ENCODE measurements around the gene SLC29A4.
"Not testable (repeated sequence)": the region's sequence is repeated elsewhere in the genome, so short reads cannot be mapped to it uniquely, and the experiment has no call there.

SLC29A4 gene

DNA sequence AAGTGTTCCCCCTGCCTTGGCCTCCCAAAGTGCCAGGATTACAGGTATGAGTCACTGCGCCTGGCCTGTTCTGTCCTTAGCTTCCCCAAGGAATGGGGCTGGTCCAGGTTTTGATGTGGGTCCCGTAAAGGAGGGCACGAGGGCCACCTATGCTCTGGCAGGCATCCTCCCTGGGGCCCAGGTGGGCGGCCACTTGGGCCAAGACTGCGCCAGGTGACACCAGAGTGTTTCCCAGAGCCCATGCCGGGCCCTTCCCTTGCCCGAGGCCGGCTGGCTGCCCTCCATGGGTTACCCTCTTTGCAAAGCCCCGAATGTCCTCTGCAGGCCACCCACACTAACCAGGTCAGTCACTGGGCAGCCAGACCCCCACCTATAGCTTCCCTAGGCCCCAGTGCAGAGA, 22.3 kb downstream of the SLC29A4 start:
- not testable (repeated sequence) for H3K27me3 ChIP-seq (ENCODE audit: control insufficient read depth, insufficient read depth, low read length); H3K4me1 ChIP-seq (ENCODE audit: control insufficient read depth, insufficient read depth, low read length); H3K9me3 ChIP-seq (ENCODE audit: control insufficient read depth, insufficient read depth, low read length); H3K36me3 ChIP-seq (ENCODE audit: control insufficient read depth, insufficient read depth, low read length); H3K4me3 ChIP-seq (ENCODE audit: low read depth, low read length); H3K9ac ChIP-seq (ENCODE audit: low read depth, low read length)

DNA sequence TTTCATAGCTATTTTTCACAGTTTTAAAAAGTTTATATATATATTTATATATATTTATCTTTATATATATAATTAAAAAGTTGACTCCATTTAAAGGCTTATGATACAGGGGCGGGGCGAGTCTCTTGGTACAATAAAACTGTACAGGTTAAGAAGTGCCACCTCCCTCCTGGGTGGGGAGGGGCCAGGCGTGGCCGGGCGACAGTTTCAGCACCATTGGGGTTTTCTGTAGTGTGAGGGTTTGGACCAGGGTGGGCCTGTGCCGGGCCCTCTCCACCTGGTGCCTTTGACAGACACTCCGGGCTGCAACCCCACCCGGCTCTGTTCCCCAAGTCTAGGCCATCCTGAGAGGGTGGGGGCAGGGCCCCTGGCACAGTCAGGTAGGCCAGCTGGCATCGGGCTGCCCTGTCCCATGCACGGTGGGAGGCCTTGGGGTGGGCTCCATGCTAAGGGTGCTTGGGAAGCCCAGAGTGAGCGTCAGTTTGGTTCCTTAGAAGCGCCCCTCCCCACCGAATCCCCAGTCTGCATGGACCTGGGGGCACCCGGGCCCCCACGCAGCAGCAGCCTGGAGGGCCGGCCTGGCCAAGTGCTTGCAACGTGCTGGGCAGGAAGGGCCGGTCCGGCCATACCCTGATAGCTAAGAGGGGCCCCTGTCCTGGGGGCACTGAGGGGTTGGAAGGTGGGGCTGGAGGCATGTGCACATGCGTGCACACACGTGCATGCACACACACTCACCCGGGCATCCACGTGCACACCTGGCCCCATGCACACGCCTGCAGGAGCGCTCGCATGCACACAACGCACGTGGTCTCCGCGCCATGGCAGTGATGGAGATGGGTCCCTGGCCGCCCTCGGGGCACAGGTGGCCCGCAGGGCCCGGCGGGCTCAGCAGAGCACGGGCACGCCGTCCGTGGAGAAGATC, 24.7 kb downstream of the SLC29A4 start:
- H3K4me3 ChIP-seq (ENCODE audit: low read depth, low read length); H3K36me3 ChIP-seq (ENCODE audit: control insufficient read depth, insufficient read depth, low read length); H3K4me1 ChIP-seq (ENCODE audit: control insufficient read depth, insufficient read depth, low read length); H3K9me3 ChIP-seq (ENCODE audit: control insufficient read depth, insufficient read depth, low read length); H3K9ac ChIP-seq (ENCODE audit: low read depth, low read length); H3K27me3 ChIP-seq (ENCODE audit: control insufficient read depth, insufficient read depth, low read length): not testable (repeated sequence)

DNA sequence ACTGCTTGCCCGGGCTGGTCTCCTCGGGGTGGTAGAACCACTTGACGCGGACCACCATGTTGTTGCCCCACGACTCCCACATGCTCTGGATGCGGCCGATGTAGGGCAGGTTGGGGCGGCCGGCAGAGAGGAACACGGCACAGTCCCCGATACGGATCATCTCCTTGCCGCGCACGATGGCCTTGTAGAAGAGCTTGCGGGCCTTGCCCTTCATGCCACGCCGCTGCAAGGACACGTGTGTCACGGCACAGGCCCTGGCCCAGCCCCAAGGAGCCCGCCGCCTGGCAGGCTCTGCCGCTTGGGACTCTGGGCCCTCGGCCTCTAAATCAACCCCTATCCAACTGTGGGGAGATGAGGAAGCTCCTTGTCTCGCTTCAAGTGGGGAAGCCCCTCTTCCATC, 26.4 kb downstream of the SLC29A4 start:
- Histone ChIP-seq H3K36me3 (ENCODE audit: control insufficient read depth, insufficient read depth, low read length) (peaks cover 2% of the 10 kb centered on the region), H3K9ac (ENCODE audit: low read depth, low read length) (no peak overlapping the region), H3K4me3 (ENCODE audit: low read depth, low read length) (no peak overlapping the region), H3K27me3 (ENCODE audit: control insufficient read depth, insufficient read depth, low read length) (no peaks in the 10 kb centered on the region), H3K4me1 (ENCODE audit: control insufficient read depth, insufficient read depth, low read length) (no peaks in the 10 kb centered on the region), H3K9me3 (ENCODE audit: control insufficient read depth, insufficient read depth, low read length) (no peaks in the 10 kb centered on the region)

DNA sequence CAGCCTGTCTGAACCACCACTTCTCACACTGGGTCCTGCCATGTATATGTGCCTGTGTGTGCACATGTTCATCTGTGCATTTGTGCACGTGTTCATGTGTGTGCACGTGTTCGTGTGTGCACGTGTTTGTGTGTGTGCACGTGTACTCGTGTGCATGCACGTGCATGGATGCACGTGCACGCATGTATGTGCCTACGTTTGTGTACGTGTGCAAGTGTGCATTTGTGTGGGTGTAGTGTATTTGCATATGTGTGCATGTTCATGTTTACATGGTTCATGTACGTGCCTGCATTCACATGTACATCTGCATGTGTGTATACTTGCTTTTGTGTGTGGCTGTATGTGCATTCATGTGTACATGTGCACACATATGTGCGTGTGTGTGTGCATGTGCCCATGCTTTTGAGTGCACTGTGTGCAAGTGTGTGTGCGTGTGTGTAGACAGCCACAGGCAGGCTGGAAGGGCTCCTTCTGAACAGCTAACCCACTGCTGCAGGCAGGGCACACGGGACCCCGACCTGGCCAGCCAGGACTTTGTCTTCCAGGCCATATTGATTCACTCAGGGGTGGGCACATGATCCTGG, 28.2 kb downstream of the SLC29A4 start:
- no peaks in the 10 kb centered on the region for H3K27me3 ChIP-seq (ENCODE audit: control insufficient read depth, insufficient read depth, low read length)

DNA sequence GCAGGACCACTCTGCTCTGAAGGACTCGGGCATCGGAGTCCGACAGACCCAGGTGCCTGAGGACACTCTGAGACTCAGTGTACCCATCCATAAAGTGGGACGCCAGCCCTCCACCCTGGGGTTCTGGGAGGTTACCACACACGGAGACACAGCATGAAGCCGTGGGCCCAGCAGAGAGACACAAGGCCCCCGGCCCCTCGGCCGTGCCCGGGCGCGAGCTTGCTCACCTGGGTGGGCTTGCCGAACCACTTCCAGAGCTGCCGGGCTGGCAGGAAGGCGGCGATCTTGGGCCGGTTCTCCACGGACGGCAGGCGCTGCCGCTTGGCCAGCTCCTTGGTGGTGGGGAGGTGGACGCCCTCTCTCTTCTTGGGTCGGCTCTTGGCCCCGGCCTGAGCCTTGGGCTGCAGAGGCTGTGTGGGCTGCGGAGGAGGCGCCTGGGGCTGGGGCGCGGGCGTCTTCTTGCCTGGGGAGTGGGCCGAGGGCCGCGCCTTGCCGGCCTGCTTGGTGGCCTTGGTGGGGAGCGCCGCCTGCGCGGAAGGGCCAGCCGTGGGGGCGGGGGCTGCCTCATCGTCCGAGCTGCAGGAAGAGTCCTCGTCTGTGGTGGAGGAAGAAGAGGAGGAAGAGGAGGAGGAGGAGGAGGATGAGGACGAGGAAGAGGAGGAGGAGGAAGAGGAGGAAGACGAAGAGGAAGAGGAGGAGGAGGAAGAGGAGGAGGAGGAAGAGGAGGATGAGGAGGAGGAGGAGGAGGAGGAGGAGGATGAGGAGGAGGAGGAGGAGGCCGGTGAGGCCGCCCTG, 29.7 kb downstream of the SLC29A4 start:
- not testable (repeated sequence) for H3K27me3 ChIP-seq (ENCODE audit: control insufficient read depth, insufficient read depth, low read length); H3K9me3 ChIP-seq (ENCODE audit: control insufficient read depth, insufficient read depth, low read length); H3K9ac ChIP-seq (ENCODE audit: low read depth, low read length); H3K4me3 ChIP-seq (ENCODE audit: low read depth, low read length); H3K36me3 ChIP-seq (ENCODE audit: control insufficient read depth, insufficient read depth, low read length); H3K4me1 ChIP-seq (ENCODE audit: control insufficient read depth, insufficient read depth, low read length)

More for the DNA sequence above, 28.2 kb downstream of the SLC29A4 start:
- Histone ChIP-seq H3K9me3 (ENCODE audit: control insufficient read depth, insufficient read depth, low read length) (no peaks in the 10 kb centered on the region), H3K36me3 (ENCODE audit: control insufficient read depth, insufficient read depth, low read length) (peaks cover 2% of the 10 kb centered on the region), H3K9ac (ENCODE audit: low read depth, low read length) (no peak overlapping the region), H3K4me1 (ENCODE audit: control insufficient read depth, insufficient read depth, low read length) (no peaks in the 10 kb centered on the region), H3K4me3 (ENCODE audit: low read depth, low read length) (no peak overlapping the region)

DNA sequence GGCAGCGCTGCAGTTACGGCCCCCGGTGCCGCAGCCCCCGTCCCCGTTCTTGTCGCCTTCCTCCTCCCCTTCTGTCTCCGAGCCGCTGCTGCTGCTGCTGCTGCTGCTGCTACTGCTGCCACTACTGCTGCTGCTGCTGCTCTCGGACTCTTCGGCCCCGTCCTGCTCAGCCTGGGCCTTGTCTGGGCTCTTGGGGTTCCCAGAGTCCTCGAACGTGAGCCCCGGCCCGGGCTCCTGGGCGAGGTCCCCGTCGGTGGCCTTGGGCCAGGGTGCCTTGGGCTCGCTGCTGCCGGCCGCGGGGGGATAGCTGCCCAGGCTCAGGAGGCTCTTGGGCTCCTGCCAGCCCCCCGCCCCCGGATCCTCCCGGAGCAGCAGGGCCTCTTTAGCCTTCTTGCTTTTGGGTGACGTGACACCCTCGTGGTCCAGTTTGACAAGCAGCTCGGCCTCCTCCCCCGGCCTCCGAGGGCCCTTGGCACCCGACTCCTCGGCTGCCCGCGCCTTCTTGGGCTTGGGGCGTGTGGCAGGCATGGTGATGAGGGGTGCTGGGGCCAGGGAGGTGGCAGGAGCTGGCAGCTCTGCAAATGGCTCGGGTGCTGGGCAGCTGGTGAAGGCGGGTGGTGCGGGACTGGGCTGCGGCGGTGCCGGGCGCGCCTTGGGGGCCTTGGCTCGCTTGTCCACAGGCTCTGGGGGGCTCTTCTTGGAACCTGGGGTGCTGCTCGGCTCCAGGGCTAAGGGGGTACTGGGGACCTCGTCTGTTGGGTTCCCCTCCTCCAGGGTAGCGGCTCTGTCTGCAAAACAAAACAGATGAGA, 30.5 kb downstream of the SLC29A4 start:
- H3K4me1 ChIP-seq (ENCODE audit: control insufficient read depth, insufficient read depth, low read length); H3K9me3 ChIP-seq (ENCODE audit: control insufficient read depth, insufficient read depth, low read length); H3K36me3 ChIP-seq (ENCODE audit: control insufficient read depth, insufficient read depth, low read length); H3K9ac ChIP-seq (ENCODE audit: low read depth, low read length); H3K4me3 ChIP-seq (ENCODE audit: low read depth, low read length); H3K27me3 ChIP-seq (ENCODE audit: control insufficient read depth, insufficient read depth, low read length): not testable (repeated sequence)

DNA sequence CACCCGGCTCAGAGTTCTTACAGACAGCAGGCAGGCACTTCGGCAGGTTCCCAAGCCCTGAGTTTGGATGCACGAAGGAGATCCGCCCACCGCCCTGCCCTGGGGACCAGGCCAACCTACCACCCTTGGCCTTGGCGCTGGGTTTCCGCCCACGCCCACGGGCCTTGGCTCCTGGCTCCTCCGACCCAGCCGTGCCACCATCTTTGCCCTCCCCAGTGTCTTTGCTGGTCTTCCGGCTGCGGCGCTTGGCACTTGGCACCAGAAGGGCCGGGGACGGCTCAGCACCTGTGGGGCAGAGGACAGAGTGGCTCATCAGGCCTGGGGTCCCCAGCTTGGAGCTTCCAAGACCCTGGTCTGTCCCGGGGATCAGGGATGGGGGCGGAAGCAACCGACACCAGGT, 32.1 kb downstream of the SLC29A4 start:
- Histone ChIP-seq H3K36me3 (ENCODE audit: control insufficient read depth, insufficient read depth, low read length) (peaks cover 2% of the 10 kb centered on the region), H3K27me3 (ENCODE audit: control insufficient read depth, insufficient read depth, low read length) (no peaks in the 10 kb centered on the region), H3K4me1 (ENCODE audit: control insufficient read depth, insufficient read depth, low read length) (no peaks in the 10 kb centered on the region), H3K9ac (ENCODE audit: low read depth, low read length) (no peak overlapping the region), H3K4me3 (ENCODE audit: low read depth, low read length) (no peak overlapping the region), H3K9me3 (ENCODE audit: control insufficient read depth, insufficient read depth, low read length) (no peaks in the 10 kb centered on the region)

DNA sequence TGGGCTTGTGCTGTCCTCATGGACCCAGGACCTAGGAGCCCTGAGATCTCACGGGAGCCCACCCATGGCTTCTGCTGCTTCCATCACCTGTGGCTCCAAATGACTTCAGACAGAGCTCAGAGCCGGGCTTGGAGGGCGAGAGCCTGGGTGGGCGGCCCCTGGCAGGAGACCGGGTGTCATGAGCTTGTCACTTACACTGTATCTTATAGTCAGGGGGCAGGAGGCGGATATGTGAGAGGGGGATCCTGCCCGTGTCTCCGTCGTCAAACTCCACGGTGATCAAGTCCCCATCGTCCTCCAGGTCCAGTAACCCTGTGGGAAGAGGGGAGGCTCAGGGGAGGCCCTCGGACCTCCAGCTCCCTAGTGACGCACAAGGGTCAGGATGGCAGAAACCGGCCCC, 33.0 kb downstream of the SLC29A4 start:
- Histone ChIP-seq H3K9ac (ENCODE audit: low read depth, low read length) (no peak overlapping the region), H3K4me1 (ENCODE audit: control insufficient read depth, insufficient read depth, low read length) (no peaks in the 10 kb centered on the region), H3K9me3 (ENCODE audit: control insufficient read depth, insufficient read depth, low read length) (no peaks in the 10 kb centered on the region), H3K36me3 (ENCODE audit: control insufficient read depth, insufficient read depth, low read length) (peaks cover 2% of the 10 kb centered on the region), H3K4me3 (ENCODE audit: low read depth, low read length) (no peak overlapping the region), H3K27me3 (ENCODE audit: control insufficient read depth, insufficient read depth, low read length) (no peaks in the 10 kb centered on the region)

DNA sequence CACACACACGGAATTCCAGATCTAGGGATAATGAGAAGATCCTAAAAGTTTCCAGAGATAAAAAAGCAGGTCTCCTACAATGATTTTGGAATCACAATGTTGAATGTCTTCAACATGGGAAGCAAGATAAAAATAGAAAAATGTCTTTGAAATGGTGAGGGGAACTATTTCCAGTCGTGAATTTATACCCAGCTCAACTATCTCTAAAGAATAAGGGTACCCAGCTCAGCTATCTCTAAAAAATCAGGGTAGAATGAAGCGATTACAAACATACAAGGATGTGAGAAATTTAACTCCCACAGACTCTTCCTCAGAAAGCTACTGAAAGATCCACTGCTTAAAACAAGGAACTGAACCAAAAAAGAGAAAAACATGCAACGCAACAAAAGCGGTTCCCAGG, 35.9 kb downstream of the SLC29A4 start:
- not testable (repeated sequence) for H3K36me3 ChIP-seq (ENCODE audit: control insufficient read depth, insufficient read depth, low read length); H3K27me3 ChIP-seq (ENCODE audit: control insufficient read depth, insufficient read depth, low read length); H3K4me1 ChIP-seq (ENCODE audit: control insufficient read depth, insufficient read depth, low read length); H3K9ac ChIP-seq (ENCODE audit: low read depth, low read length); H3K9me3 ChIP-seq (ENCODE audit: control insufficient read depth, insufficient read depth, low read length); H3K4me3 ChIP-seq (ENCODE audit: low read depth, low read length)

DNA sequence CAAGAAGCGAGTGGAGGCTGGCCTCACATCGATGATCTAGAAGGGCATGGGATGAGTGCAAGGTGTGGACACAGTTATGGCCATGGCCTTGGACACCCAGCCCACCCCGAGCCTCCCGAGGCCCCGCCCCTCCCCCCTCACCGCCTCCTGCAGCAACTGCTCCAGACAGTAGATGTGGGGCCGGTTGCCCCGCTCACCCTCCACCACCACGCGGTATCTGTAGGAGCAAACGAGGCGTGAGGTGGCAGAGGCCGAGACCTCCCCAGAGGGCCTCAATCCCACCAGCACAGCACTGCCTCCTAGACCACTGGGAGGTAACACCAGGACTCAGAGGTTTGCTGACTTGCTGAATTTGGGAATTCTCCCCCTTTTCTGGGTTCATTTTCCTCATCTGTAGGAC, 37.6 kb downstream of the SLC29A4 start:
- Histone ChIP-seq H3K9me3 (ENCODE audit: control insufficient read depth, insufficient read depth, low read length) (no peaks in the 10 kb centered on the region), H3K4me3 (ENCODE audit: low read depth, low read length) (no peak overlapping the region), H3K36me3 (ENCODE audit: control insufficient read depth, insufficient read depth, low read length) (no peaks in the 10 kb centered on the region), H3K27me3 (ENCODE audit: control insufficient read depth, insufficient read depth, low read length) (no peaks in the 10 kb centered on the region), H3K9ac (ENCODE audit: low read depth, low read length) (no peak overlapping the region), H3K4me1 (ENCODE audit: control insufficient read depth, insufficient read depth, low read length) (no peaks in the 10 kb centered on the region)

DNA sequence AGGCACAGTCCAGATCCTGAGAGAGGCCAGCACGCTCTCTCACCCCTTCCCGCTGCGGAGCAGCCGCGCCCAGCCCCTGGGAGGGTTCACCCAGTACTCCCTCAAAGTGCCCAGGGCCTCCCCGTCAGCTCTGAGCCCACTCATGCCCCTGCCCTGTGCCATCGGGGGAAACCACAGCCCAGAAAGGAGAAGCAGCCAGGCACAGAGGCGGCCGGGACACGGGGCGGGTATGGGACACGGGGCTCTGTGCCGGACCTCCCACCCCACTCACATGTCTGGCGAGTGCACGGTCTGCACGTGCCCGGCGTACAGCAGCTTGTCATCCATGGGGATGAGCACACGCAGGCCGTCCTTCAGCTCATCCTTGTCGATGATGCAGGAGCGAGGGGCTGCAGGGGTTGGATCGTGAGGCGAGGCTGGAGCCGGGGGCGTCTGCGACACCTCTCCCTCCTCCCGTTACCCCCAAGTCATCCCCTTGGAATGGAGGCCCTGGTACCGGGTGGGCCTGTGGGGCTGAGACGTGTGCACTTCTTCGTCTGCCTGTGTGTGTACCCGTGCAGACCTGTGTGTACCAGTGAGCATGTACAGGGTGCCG, 38.2 kb downstream of the SLC29A4 start:
- no peaks in the 10 kb centered on the region for H3K9me3 ChIP-seq (ENCODE audit: control insufficient read depth, insufficient read depth, low read length)
- no peaks in the 10 kb centered on the region for H3K36me3 ChIP-seq (ENCODE audit: control insufficient read depth, insufficient read depth, low read length)
- H3K27me3 ChIP-seq (ENCODE audit: control insufficient read depth, insufficient read depth, low read length), result no peaks in the 10 kb centered on the region
- H3K4me3 ChIP-seq (ENCODE audit: low read depth, low read length), result no peak overlapping the region
- H3K9ac ChIP-seq (ENCODE audit: low read depth, low read length), result no peak overlapping the region
- H3K4me1 ChIP-seq (ENCODE audit: control insufficient read depth, insufficient read depth, low read length), result no peaks in the 10 kb centered on the region

All from iPS-15b (cell line).